Measurements from ENCODE around the gene MRPL11. TPM values are rescaled to one million over a fixed set of nuclear protein-coding genes. Genes with fewer than 3 reads are reported as not detected.

The MRPL11 gene
- total and polyA plus RNA-seq, 3 donors from 2014 or later = 21.2 to 50.0 (median 23.7) TPM

DNA sequence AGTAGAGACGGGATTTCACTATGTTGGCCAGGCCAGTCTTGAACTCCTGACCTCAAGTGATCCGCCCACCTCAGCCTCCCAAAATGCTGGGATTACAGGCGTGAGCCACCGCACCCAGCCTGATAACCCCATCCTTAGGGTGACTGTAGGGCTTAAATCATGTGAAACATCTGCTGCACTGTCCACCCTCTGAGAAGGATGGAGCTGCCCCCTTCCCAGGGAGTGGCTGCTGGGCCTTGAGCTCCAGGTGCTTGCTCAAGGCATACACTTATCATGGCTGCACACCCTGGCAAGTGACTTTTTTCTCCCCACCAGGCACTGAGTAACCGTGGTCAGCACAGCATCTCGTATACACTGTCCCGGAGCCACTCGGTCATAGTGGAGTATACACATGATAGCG is 33.4 kb upstream of the MRPL11 start:
- peaks cover 10% of the 10 kb centered on the region for H3K4me1 ChIP-seq
- 88 to 90% methylated on average over 4 to 9 of the region's 9 CpGs for WGBS, 2 donors
- no peak overlapping the region for H3K27ac ChIP-seq
- no peaks in the 10 kb centered on the region for H3K9me3 ChIP-seq
- no peaks in the 10 kb centered on the region for H3K36me3 ChIP-seq (ENCODE audit: low read depth, missing control alignments)
- H3K27me3 ChIP-seq = no peaks in the 10 kb centered on the region
- H3K4me3 ChIP-seq = no peak overlapping the region
- TF ChIP-seq, protein P1, sequence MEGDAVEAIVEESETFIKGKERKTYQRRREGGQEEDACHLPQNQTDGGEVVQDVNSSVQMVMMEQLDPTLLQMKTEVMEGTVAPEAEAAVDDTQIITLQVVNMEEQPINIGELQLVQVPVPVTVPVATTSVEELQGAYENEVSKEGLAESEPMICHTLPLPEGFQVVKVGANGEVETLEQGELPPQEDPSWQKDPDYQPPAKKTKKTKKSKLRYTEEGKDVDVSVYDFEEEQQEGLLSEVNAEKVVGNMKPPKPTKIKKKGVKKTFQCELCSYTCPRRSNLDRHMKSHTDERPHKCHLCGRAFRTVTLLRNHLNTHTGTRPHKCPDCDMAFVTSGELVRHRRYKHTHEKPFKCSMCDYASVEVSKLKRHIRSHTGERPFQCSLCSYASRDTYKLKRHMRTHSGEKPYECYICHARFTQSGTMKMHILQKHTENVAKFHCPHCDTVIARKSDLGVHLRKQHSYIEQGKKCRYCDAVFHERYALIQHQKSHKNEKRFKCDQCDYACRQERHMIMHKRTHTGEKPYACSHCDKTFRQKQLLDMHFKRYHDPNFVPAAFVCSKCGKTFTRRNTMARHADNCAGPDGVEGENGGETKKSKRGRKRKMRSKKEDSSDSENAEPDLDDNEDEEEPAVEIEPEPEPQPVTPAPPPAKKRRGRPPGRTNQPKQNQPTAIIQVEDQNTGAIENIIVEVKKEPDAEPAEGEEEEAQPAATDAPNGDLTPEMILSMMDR (IDR thresholded peaks at IDR 0.05) = no peak
- no peak for TF ChIP-seq POLR2A (IDR thresholded peaks at IDR 0.05)
- intact Hi-C loops (cut with DNase I; ENCODE audit: low total_unique reads) = no loop called here
- DNase-seq = no peak

DNA sequence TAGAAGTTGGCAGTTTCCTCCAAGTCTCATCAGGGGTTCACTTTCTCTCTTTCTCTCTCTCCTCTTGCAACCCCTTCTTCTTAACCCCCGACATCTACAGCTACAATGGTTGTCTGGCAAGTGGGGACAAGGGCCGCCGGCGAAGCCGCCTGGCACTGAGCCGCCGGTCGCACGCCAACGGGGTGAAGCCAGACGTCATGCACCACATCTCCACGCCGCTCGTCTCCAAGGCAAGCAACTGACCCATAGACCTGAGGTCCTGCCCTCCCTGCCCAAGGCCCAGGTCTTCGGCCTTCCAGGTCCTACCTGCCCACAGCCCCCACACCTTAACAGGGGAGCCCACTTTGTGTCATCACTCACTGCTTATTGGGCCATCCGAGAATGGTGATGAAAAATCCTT is 32.5 kb upstream of the MRPL11 start:
- no peaks in the 10 kb centered on the region for H3K9me3 ChIP-seq
- no peaks in the 10 kb centered on the region for H3K27me3 ChIP-seq
- 88 to 97% methylated on average over 9 to 16 of the region's 16 CpGs for WGBS, 2 donors
- H3K4me1 ChIP-seq = peaks cover 10% of the 10 kb centered on the region
- TF ChIP-seq, protein P1 (IDR thresholded peaks at IDR 0.05) = no peak
- TF ChIP-seq POLR2A (IDR thresholded peaks at IDR 0.05) = no peak
- H3K36me3 ChIP-seq (ENCODE audit: low read depth, missing control alignments) = no peaks in the 10 kb centered on the region
- intact Hi-C loops (cut with DNase I; ENCODE audit: low total_unique reads) = no loop called here
- no peak overlapping the region for H3K4me3 ChIP-seq
- no peak overlapping the region for H3K27ac ChIP-seq
- no peak for DNase-seq

DNA sequence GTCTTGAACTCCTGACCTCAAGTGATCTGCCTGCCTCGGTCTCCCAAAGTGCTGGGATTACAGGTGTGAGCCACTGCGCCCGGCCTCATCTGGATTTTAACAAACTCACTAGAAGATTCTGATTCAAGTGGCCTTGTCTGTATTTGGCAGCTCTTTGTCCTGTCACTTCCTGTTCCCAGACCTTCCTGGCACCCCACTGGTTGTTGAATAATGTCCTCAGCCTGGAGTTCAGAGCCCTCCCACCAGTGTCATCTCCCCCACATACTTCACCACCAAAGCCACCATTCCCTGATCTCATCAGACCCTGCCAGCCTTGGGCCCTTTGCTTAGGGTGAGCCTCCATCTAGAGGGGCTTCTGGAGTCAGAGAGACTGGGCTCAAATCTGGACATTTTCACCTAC is 31.4 kb upstream of the MRPL11 start:
- no peaks in the 10 kb centered on the region for H3K27me3 ChIP-seq
- no peaks in the 10 kb centered on the region for H3K9me3 ChIP-seq
- H3K36me3 ChIP-seq (ENCODE audit: low read depth, missing control alignments) = no peaks in the 10 kb centered on the region
- TF ChIP-seq POLR2A (IDR thresholded peaks at IDR 0.05) = no peak
- TF ChIP-seq, protein P1 (IDR thresholded peaks at IDR 0.05) = no peak
- H3K27ac ChIP-seq = no peak overlapping the region
- peaks cover 10% of the 10 kb centered on the region for H3K4me1 ChIP-seq
- 90 to 98% methylated on average over 3 of the region's 3 CpGs for WGBS, 2 donors
- H3K4me3 ChIP-seq = no peak overlapping the region
- no peak for DNase-seq
- intact Hi-C loops (cut with DNase I; ENCODE audit: low total_unique reads) = no loop called here

DNA sequence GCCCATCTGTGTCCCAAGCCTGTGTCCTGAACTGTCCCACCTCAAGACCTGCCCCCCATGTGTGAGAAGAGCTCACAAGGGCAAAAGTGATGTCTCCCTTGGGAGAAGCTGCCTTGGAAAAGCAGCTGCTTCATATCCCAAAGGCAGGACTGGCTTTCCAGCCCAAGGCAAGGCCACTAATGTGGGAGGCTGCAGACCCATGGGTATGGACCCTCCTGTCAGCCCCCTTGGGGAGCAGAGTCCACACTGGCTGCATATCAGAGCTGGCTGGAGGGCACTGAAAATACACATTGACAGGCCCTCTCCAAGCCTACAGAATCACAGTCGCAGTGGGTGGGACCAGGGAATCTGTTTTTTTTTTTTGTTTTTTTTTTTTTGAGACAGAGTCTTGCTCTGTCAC is 30.8 kb upstream of the MRPL11 start:
- Histone ChIP-seq H3K9me3 (no peaks in the 10 kb centered on the region), H3K27ac (no peak overlapping the region), H3K4me3 (no peak overlapping the region), H3K36me3 (ENCODE audit: low read depth, missing control alignments) (no peaks in the 10 kb centered on the region), H3K27me3 (no peaks in the 10 kb centered on the region), H3K4me1 (peaks cover 10% of the 10 kb centered on the region)
- DNase-seq = no peak
- TF ChIP-seq, protein P1 (IDR thresholded peaks at IDR 0.05) = no peak
- TF ChIP-seq POLR2A (IDR thresholded peaks at IDR 0.05) = no peak
- WGBS, 2 donors = 71 to 73% methylated on average over 1 of the region's 1 CpG
- intact Hi-C loops (cut with DNase I; ENCODE audit: low total_unique reads) = no loop called here

DNA sequence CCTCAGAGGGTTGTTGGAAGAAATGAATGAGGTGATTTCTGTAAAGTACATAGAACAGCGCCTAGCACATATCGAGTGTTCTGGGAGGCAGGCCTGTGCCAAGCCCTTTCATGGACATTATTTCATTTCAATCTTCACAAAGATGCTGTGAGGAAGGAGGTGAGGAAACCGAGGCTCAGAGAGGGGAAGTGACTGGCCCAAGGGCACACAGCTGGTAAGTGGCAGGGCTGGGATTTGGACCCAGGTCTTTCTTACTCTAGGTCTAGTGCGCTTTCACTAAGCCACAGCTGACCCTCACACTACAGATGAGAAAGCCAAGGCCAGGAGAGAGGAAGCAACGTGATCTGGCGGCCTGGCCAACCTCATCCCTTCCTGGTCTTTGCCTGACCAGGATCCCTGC is 30.0 kb upstream of the MRPL11 start:
- Histone ChIP-seq H3K27me3 (no peaks in the 10 kb centered on the region), H3K4me1 (peaks cover 10% of the 10 kb centered on the region), H3K27ac (no peak overlapping the region), H3K4me3 (no peak overlapping the region), H3K9me3 (no peaks in the 10 kb centered on the region), H3K36me3 (ENCODE audit: low read depth, missing control alignments) (no peaks in the 10 kb centered on the region)
- TF ChIP-seq, protein P1 (IDR thresholded peaks at IDR 0.05) = no peak
- TF ChIP-seq POLR2A (IDR thresholded peaks at IDR 0.05) = no peak
- WGBS, 2 donors = 87 to 91% methylated on average over 6 of the region's 6 CpGs
- intact Hi-C loops (cut with DNase I; ENCODE audit: low total_unique reads) = no loop called here
- DNase-seq = no peak
